Spleen (tissue), 10 donors: ENCODE results near the gene HP. TPM values are rescaled to one million over a fixed set of nuclear protein-coding genes. Genes with fewer than 3 reads are reported as not detected.

Source experiments
- polyA plus RNA-seq, 3 donors: library from polyadenylated mRNA; stranded (reverse); fragments of 200-250 nt; gene quantifications; one replicate each; pipeline ENCODE4 v1.2.1, GENCODE V29; 2013
- total RNA-seq, 7 donors: library from RNA; depleted of rRNA in 3 of 7; stranded (reverse); fragments of >200 nt in 3 of 7; fragmentation: NEBNext Ultra II Directional in 4 of 7; extraction: Animal tissue kit (Norgen Biotek cat#: 25700) in 4 of 7; gene quantifications; one replicate each; pipeline versions ENCODE4 v1.1.0 to v1.2.1, GENCODE V29; 2016 to 2021
- donor health status: healthy with polysubstance abuse.
- donor health status: DM: no; HTN: no; CAD: no; lungs with moderate emphysema.
- donor health status: DM: no; HTN: no; CAD: no.
- donor health status: Bipolar disorder and iron deficiency.
- donor health status: healthy.
- donor health status: DM: no; HTN: no; CAD: no.
- donor health status: DM: yes; HTN: yes; CAD: no.

The HP gene
- total and polyA plus RNA-seq, 10 donors, result 7.4 to 52.1 (median 15.2) TPM

Other genes starting within 250 kb of the HP start
- gene AP1G1, start 245.7 kb upstream of the HP start, total RNA-seq, result 100 to 1,000 TPM in 5 of 7 donors, 10 to 100 TPM in 2; 86.2 to 125 (median 104) TPM
- 10 to 100 TPM; 11.2 to 15.8 (median 14.5) TPM for gene AP1G1, start 245.7 kb upstream of the HP start, polyA plus RNA-seq
- gene ATXN1L, start 208.5 kb upstream of the HP start, total RNA-seq, result 10 to 100 TPM; 25.5 to 37.5 (median 31.1) TPM
- gene ATXN1L, start 208.5 kb upstream of the HP start, polyA plus RNA-seq, result 1 to 10 TPM; 3.1 to 8.1 (median 3.3) TPM
- gene ZNF821, start 170.3 kb upstream of the HP start, total RNA-seq, result 10 to 100 TPM in 5 of 7 donors, 1 to 10 TPM in 2; 7.9 to 15.9 (median 10.6) TPM
- gene ZNF821, start 170.3 kb upstream of the HP start, polyA plus RNA-seq, result 10 to 100 TPM in 1 of 3 donors, 1 to 10 TPM in 2; 8.7 to 13.7 (median 9.6) TPM
- gene IST1, start 159.0 kb upstream of the HP start, total RNA-seq, result 100 to 1,000 TPM; 208 to 249 (median 232) TPM
- gene IST1, start 159.0 kb upstream of the HP start, polyA plus RNA-seq, result 100 to 1,000 TPM in 2 of 3 donors, 10 to 100 TPM in 1; 99.0 to 131 (median 127) TPM
- 1 to 10 TPM in 1 of 7 donors, under 1 TPM in 6; 0.20 to 1.3 (median 0.46) TPM for gene PKD1L3, start 54.1 kb upstream of the HP start, total RNA-seq
- under 1 TPM in 2 of 3 donors, not detected in 1; 0.03 TPM for gene PKD1L3, start 54.1 kb upstream of the HP start, polyA plus RNA-seq
- 1 to 10 TPM; 3.3 to 9.9 (median 8.5) TPM for gene DHODH, start 45.8 kb upstream of the HP start, total RNA-seq
- gene DHODH, start 45.8 kb upstream of the HP start, polyA plus RNA-seq, result 1 to 10 TPM; 4.7 to 6.5 (median 5.5) TPM
- gene HPR, start 8.7 kb downstream of the HP start, total RNA-seq, result under 1 TPM in 1 of 7 donors, not detected in 6; 0.49 TPM
- gene HPR, start 8.7 kb downstream of the HP start, polyA plus RNA-seq, result under 1 TPM; 0.09 to 0.20 (median 0.19) TPM
- 10 to 100 TPM; 12.2 to 21.3 (median 16.0) TPM for gene TXNL4B, start 39.1 kb downstream of the HP start, total RNA-seq
- 1 to 10 TPM; 5.7 to 6.7 (median 6.2) TPM for gene TXNL4B, start 39.1 kb downstream of the HP start, polyA plus RNA-seq
- 10 to 100 TPM; 60.3 to 89.3 (median 73.0) TPM for gene DHX38, start 39.3 kb downstream of the HP start, total RNA-seq
- 10 to 100 TPM; 28.5 to 64.6 (median 63.0) TPM for gene DHX38, start 39.3 kb downstream of the HP start, polyA plus RNA-seq
- gene PMFBP1, start 117.7 kb downstream of the HP start, total RNA-seq, result 10 to 100 TPM in 1 of 7 donors, 1 to 10 TPM in 5, under 1 TPM in 1; 0.79 to 17.2 (median 1.2) TPM
- 1 to 10 TPM in 1 of 3 donors, under 1 TPM in 2; 0.52 to 2.1 (median 0.96) TPM for gene PMFBP1, start 117.7 kb downstream of the HP start, polyA plus RNA-seq